Dermis microvascular lymphatic vessel endothelial cell (primary cell): ENCODE data around the gene GAS6. TPM values are rescaled to one million over a fixed set of nuclear protein-coding genes. Genes with fewer than 3 reads are reported as not detected.

Experiments used
- DNase-seq, 2 donors: peaks; one replicate each; pipeline versions ENCODE4 v3.0.0 to v3.0.0-alpha.2; 2010; ENCODE audit warnings: low read depth in 2 of 2
- total RNA-seq: library from RNA; depleted of rRNA; stranded (reverse); fragments of >200 nt; gene quantifications from 2 replicates; pipeline ENCODE4 v1.2.1, GENCODE V29; 2014

GAS6 gene
- total RNA-seq, 1 donor from 2014 or later, result 58.0 TPM

DNA sequence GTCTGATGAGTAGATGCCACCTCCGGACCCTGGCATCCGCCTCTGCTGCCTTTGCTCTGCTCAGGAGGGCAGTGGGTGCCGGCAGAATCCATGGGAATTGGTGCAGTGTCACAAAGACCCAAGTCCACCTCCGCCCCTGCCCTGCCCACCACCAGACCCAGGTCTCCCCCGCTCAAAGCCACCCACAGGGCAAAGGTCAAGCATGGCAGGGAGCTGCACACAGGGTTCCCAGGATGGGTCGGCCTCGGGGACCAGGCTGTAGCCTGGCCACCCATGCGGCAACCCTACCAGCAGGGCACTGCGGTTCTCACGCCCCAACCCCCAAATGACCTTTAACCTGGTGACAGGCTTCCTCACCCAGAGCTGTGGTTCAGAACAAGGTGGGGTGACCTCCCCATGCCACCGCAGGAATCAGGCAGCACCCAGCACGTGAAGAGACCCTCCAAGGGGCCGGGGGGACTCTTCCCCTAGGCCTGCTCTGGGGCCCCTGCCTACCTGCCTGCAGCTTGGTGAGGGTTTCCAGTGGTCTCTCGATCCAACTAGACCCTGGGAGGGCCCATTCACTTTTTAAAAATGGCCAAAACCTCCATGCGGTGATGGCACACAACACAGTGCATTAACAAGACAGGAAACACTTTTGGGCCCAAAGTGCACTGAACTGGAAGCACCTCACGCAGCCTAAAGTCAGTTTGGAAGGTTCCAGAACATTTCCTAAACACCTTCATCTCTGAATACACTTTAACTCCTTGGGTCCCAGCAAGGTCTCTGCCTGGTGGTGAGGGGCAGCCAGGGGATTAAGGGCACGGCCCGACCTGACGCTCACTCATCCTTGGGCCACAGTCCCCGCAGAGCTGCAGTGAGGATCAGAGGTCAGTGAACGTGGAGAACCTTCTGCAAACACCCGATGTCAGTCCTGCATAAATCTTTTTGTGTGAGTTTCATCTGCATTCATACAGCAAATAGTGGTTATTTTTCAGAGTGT, 11.0 kb downstream of the GAS6 start:
- no peak for DNase-seq

DNA sequence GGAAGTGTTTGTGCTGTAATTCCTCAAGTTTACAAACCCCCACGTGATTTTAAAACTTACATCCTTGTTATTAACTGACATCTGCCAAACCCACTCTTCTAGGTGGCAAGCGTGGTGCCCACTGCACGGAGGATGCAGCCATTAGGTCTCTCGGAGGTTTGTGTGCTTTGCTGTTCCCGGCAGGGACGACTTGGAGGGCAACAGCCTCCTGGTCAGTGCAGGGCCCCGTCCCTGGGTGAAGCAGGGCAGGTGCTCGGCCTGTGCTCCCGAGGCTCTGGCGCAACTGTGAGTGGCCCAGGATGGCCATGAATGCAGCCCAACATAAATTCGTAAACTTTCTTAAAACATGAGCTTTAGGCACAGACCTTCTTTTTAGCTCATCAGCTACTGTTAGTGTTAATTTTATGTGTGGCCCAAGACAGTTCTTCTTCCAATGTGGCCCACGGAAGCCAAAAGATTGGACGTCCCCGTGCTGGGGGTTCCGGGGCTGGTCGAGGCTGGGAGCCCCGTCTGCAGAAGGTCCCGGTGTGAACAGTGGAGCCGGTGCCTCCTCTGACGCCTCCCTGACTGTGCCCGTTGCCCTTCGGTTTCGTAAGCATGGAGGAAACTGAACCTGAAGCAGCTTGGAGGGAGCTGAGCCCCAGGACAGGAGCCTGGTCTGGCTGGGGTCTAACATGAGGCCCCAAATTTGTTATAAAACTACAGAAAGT, 11.9 kb downstream of the GAS6 start:
- no peak for DNase-seq

DNA sequence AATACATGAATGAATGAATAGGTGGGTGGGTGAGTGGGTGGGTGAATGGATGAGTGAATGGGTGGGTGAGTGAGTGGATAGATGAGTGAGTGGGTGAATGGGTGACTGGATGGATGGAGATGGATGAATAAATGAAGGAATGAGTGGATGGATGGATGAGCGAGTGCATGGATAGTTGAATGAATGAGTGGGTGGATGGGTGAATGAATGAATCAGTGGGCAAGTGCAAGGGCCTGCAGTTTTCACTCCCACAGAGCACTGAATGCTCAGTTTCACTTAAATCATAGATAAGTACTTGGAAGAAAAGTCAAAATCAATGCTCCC, 12.4 kb downstream of the GAS6 start:
- no peak for DNase-seq

DNA sequence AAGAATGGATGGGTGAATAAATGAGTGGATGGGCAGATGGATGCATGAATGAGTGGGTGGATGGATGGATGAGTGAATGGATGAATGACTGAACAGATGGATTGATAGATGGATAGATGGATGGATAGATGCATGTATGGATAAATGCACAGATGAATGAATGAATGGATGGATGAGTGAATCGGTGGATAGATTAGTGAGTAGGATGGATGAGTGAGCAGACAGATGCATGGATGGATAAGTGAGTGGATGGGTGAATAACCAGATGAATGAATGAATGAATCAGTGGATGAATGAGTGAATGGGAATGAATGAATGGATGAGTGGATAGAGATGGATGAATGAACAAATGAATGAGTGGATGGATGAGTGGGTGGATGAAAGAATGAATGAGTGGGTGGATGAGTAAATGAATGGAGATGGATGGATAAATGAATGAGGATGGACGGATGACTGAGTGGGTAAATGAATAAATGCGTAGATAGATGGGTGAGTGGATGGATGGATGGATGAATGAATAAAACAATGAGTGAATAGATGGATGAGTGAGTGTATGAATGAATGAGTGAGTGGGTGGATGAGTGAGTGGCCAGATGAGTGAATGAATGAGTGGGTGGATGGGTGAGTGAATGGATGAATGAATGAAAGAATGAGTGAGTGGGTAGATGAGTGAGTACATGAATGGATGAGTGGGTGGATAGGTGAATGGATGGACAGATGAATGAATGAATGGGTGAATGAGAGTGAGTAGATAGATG, 13.0 kb downstream of the GAS6 start:
- no peak for DNase-seq

DNA sequence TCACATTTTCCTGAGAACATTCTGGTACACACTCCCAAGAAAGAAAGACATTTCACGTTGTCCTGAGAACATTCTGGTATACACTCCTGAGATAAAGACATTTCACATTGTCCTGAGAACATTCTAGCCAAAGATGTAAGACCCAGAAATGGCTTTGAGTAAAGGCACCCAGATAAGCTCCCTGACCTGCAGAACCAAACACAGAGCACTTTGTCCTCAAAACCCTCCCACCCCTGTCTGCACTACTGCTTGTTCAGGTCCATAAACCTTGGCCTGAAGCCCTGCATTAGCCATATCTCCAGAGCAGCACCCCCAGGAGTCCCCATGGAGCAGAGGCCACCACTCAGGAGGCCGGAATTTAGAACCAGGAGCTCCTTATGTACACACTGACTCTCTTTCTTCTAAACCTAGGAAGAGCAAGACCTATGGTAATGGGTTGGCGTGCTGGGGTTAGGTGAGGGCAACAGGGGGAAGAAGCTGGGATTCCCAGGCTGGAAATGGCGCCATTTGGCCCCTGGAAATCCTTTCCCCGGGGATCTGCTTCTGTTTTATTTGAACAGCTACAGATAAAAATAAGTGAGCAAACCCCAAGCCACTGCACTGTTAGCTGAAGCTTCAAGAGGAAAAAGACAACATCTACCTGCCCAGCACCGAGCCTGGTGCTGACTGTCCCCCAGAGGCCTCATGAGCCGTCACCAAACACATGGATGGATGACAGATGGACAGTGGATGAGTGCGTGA, 13.7 kb downstream of the GAS6 start:
- DNase-seq, result no peak

DNA sequence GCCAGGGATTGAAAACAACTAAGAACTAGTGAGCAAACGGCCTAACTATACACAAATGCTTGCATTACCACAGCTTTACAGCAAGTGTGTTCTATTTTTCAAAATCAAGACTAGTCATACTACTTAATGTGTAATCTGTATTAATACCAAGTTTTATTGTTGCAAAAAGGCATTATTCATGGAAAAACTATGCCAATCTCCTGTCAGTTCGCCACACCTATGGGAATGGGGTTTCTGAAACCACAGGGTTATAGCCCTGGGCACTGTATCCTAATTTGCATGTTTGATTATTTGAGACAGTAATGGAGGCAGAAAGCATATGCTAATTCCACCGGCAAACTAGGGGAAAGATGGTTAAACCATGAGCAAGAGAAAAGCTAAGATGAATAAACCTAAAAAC, 14.3 kb downstream of the GAS6 start:
- no peak for DNase-seq

DNA sequence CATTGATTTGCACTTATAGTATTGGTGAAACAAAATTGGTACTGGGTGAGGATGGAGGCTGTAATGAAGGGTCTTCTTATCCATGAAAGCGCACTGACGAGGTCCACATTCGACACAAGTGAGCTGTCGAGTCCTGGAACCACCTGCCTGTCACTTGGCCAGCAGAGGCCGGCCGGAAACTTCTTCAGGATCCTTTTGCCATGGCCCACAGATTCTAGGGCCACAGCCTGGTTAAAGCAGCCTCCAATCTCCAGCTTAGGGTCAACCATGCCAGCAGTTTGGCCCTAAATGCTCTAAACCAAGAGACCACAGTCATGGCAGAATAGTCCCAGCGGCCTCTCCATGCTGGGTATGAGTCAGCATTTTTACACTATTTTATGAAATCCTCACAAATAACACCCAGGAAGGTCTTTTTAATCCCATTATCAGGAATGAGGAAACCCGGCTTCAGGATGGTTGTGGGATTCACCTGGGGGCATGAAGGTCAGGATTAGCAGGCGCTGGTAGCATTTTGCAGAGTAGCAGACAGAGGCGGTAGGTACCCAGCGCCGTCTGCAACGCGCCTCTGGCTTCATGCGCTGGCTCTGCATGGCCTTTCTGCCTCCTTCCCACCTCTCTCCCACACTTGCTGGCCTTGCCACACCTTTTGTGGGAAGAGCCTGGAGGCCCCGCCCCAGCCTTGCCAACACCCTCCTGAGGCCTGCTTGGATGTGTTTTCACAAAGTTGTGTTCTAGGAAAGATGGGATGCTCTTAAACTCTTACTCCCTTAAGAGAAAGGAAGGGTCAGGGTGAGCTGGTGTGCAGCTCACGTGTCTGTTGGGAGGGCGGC, 15.2 kb downstream of the GAS6 start:
- DNase-seq, result no peak

DNA sequence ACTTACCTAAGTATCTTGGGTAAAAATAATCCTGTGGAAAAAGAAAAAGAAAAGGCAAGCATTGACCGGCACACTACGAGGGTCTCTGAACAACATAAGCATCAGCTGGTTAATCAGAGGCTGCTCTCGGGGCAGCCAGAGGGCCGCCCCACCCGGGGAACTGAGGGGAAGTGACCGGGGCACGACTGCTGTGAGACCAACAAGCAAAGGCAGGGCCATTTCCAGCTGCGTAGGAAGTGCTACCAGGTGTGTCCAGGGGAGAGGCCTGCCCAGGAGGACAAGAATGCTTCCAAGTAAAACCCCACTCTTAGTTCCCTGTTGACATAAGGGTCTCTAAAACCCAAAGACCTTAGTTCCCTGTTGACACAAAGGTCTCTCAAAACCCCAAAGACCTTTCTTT, 15.9 kb downstream of the GAS6 start:
- no peak for DNase-seq

DNA sequence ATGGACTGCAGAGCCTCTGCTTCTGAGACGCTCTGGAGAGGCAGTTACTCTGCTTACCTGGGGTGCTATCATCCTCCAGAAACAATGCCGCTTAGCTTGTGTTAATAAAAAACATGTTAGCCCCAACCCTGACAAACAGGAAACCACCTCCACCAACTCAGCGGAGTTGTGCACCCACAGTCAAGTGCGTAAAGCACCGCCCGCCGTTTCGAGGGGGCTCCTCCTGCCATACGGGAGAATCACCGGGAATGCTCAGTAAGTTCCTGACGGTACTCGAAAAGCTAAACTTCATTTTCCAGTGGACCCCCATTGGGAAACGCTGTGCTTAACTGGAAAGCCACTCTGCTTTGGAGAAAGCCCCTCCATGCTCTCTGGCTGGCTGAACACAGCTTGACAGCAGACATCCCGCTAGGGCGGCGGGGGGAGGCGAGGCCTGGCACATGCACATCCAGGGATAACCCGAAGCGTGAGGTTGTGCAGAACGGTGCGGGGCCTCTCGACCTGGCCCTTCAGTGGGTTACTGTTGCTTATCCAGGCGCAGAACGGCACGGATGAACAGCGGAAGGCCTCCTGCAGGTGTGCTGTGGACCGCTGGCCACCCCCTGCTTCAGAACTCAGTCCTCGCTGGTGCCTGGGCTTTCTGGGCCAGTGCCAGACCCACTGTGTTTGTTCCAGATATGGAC, 17.1 kb downstream of the GAS6 start:
- DNase-seq, result no peak

DNA sequence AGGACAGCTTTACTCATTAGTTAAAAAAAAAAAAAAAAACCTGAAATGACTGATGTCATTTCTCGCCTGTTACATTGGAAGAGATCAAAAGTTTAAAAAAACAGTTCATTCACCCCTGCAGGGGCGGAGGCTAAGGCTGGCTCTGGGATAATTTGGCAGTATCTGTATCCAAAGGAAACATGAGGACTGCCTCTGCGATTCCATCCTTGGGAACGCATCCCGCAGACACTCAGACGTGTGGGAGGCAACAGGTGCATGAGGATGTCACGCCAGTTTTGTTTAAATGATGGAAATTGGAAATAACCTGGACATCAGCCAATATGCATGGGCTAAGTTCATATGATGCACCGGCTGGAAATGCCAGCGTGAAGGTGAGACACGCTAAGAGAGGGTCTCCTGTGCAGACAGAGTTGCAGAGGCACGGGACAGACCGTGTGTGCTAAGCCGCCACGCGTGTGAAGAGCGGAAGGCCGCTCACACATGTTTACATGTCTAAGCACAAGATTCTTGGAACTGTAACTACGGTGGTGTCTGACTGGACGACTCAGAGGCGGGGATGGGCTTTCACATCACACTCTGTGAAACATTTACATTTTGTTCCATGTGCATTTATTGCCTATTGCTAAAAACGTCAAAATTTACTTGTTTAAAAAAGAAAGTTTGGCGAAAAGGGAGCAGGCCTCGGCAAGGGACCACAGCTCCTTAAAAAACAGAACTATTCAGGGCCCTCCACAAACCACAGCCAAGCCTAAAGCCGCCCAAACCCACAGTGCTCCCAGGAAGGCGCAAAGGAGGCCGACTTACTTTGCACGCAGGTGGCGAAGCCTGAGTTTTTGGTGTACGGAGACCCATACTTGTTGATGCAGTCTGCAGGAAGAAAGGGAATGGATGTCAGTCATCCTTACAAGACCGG, 17.9 kb downstream of the GAS6 start:
- no peak for DNase-seq

DNA sequence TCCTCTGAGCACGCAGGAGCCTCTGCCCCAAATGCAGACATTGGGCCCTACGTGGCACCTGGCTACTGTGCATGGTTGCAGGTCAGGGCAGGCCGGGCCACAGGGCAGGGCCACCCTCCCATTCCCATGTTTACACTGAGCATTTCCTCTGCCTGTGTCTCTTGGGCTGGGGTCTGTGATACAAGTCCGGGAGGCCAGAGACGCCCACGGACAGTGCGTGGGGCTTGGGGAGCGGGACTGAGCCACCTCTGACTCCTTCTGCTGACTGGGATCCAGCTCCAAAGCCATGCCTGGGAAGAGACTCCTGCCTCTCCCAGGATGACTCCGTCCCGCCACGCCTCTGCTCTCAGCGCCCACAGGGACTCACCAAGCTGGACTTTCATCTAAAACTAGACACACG, 18.8 kb downstream of the GAS6 start:
- DNase-seq, result no peak

DNA sequence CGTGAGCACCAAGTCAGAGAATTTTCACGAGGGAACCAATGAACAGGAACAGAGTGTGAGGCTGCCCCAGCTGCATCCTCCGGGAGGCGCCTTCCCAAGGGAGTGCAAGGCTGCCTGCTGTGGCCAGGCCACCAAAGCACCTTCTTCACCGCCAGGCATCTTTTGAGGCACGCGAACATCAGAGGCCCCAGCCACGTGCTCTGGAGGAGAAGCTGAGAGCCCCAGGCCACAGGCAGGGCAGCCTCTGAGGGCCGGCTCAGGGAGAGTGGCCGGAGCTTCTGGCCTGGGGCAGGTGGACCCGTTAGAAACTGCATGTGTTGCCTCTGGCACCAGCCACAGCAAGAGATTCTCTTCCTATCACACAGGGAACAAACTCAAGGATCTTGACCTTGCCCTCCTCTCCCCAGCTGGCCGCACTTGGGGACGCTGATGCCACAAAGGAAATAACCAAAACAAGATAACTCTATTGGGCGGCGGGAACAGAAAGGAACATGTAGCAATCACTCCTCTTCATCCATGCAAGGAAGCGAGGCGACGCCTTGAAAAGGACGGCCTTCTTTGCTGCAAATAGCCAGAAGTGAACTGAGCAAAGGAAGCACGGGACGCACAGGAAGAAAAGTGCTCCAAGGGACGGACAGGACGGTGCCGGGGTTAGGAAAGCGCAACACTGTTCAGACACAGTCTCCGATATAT, 19.9 kb downstream of the GAS6 start:
- no peak for DNase-seq

DNA sequence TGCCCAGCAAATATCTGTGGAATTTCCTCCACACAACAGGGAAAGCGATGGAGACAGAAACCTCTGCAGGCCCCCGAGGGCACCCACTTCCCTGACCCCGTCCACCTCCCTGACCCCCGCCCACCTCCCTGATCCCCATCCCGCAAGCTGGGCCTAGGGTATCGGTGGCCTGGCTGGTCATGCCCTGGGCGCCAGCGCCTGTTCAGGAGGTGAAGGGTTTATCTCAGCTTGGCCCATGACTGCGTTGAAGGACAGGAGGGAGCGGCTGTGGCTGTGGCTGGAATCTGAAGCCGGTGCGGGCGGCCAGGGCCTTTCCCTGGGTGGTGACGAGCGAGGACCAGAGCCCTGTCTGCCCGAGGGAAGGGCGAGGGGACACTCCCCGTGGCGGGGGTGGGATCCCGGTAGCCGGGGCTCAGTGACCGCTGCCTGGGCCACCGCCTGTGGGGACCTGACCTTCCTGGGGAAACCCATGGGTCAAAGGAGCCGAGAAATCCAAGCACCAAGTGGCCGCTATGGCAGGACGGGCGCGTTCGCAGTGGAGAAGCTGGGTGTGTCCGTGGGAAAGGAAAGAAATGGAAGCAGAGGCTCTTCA, 20.7 kb downstream of the GAS6 start:
- DNase-seq, result no peak

DNA sequence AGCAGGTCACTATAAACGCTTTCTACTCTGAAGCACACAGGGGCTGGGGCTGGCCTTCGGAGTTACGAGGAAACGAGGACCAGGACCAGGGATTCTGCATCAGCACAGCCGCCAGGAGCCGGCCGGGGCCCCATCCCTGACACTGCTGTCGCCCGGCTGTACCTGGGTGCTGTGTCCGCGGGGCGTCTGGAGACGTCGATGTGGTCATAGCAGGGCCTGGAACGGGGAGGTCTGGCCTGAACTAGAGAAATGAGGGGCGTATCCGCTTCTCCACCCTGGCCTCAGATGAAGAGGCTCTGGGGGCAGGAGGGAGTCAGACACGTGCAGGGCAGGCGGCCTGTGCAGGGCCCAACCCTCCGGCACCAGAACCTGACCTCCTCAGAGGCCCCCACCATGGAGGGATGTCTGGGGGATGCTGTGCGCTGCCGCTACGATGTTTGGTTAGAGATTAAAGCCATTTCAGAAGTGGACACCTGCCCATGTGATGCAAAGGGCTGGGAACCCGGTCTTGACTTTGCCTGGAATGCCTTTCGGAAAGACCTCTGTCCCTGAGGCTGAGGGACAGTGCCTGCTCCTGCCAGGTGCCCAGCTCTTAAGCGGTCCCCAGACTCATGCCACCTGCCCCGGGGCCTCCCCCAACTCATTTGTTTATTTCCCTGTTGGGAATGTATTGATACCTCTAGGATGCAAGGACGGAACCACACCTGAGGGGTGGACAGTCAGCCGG, 21.4 kb downstream of the GAS6 start:
- DNase-seq, result no peak

DNA sequence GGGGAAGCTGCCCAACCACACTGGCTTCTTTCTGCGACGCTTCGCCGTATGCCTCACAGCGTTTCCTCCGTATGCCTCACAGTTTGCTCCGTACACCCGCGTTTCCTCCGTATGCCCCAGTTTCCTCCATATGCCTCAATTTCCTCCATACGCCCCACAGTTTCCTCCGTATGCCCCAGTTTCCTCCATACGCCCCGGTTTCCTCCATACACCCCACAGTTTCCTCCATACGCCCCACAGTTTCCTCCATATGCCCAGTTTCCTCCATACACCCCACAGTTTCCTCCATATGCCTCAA, 22.6 kb downstream of the GAS6 start:
- DNase-seq, result peak in 1 of 2 donors; percentile 36

DNA sequence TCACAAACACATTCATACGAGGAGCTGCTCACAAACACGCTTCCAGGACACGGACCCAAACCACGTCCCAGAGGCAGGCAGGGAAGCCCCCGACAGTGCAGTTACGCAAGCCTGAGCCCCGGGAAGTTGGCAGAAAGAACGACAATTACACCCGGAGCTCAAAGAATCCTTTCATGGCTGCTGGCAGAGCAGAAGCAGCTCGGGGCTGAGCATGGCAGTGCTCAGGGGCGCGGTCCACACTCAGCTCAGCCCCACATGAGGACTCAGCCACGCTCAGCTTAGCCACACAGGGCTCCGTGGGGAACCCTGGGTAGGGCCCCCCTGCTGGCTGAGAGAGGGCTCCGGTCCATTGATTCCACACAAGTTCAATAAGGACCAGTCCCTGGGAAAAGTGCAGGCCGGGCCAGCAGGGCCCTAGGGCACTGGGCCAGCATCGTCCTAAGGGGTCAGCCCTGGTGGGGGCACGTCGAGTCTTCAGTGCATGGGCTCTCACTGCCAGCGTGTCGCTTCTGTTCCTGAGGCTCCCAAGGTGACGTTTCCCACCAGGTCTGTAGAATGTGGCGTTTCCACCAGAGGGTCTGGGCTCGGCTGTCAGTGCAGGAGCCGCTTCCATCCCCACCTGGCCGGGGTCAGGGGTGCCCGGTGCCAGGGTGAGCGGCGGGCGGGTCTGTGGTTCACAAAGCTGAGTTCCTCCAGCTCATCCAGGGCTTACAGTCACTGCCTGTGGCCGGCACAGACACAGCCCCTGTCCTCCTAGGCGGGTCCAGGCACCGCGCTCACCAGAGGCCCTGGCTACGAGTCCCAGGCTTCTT, 23.1 kb downstream of the GAS6 start:
- DNase-seq, result no peak
